ENCODE results near the gene OLFML2A. TPM values are rescaled to one million over a fixed set of nuclear protein-coding genes. Genes with fewer than 3 reads are reported as not detected.

OLFML2A gene
- total and polyA plus RNA-seq, 2 of the 4 experiments (the other 2 are of a cell fraction): 2.0 to 5.9 TPM

DNA sequence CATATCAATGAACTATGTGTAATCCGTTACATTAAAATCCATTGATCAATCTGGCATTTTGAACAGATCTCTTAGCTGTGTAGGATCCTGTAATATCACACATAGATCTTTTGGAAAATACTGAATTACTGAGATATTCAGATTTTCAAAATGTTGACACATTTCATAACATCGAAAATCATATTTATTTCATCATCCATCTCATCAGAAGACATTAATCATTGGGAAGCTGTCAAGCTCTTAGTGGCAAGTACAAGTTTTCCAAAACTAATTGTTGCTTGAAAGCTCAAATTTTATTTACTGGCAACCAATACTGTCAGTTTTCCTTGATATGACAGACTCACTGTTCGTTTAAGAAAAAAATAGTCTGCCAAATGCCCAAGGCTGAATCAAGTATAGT, 14.3 kb upstream of the OLFML2A start:
- CTCF ChIA-PET: no interaction called here
- Histone ChIP-seq H2BK20ac (ENCODE audit: low read depth, low read length) (no peak overlapping the region), H3K4me3 (ENCODE audit: insufficient read depth, low read depth, low read length) (no peak overlapping the region), H4K5ac (ENCODE audit: low read depth, low read length) (no peak overlapping the region), H2AFZ (replicated peaks; ENCODE audit: low read length, poor library complexity) (no peak overlapping the region), H4K8ac (ENCODE audit: low read depth in 2 of 2, low read length in 2 of 2) (no peak overlapping the region), H3K79me1 (ENCODE audit: low read depth in 1 of 2, low read length in 2 of 2) (no peaks in the 10 kb centered on the region), H2BK15ac (ENCODE audit: low read depth, low read length) (no peak overlapping the region), H3K9ac (ENCODE audit: low read depth, low read length) (no peak overlapping the region), H2BK120ac (ENCODE audit: low read depth, low read length) (no peak overlapping the region), H3K27ac (ENCODE audit: insufficient read depth, low read length) (no peak overlapping the region), H3K4ac (ENCODE audit: low read depth, low read length) (no peak overlapping the region), H4K20me1 (ENCODE audit: insufficient read depth, low read length) (no peaks in the 10 kb centered on the region), H3K27me3 (ENCODE audit: control insufficient read depth, insufficient read depth, low read length) (peaks cover 70% of the 10 kb centered on the region), H3K4me2 (ENCODE audit: low read depth, low read length) (no peak overlapping the region), H3K9me1 (ENCODE audit: insufficient read depth, low read length) (no peaks in the 10 kb centered on the region), H4K91ac (ENCODE audit: insufficient read depth, low read depth, low read length) (no peak overlapping the region), H3K14ac (replicated peaks; ENCODE audit: low read depth, low read length) (no peak overlapping the region), H3K9me3 (ENCODE audit: control insufficient read depth, insufficient read depth, low read length) (no peaks in the 10 kb centered on the region), H2AK9ac (replicated peaks; ENCODE audit: low read depth, low read length, poor library complexity) (no peak overlapping the region), H3K23ac (ENCODE audit: low read depth, low read length) (no peak overlapping the region), H3K36me3 (ENCODE audit: control insufficient read depth, insufficient read depth, low read length) (no peaks in the 10 kb centered on the region), H2BK5ac (ENCODE audit: low read depth, low read length, poor library complexity, severe bottlenecking) (no peak overlapping the region), H2AK5ac (ENCODE audit: low read depth, low read length) (no peak overlapping the region), H3K4me1 (ENCODE audit: control insufficient read depth, insufficient read depth, low read length) (peaks cover 1% of the 10 kb centered on the region; the same call in 1 of the 2 replicates), H3K18ac (ENCODE audit: low read depth, low read length) (no peak overlapping the region), H3K56ac (ENCODE audit: extremely low read depth, insufficient read depth, low read length) (no peak overlapping the region)
- no peak for DNase-seq
- TF ChIP-seq CEBPB (IDR thresholded peaks at IDR 0.05; ENCODE audit: low read depth, low read length) (no peak), RAD21 (IDR thresholded peaks at IDR 0.05; ENCODE audit: low read length) (no peak), MXI1 (IDR thresholded peaks at IDR 0.05; ENCODE audit: borderline replicate concordance, low read depth, low read length) (no peak), MAZ (IDR thresholded peaks at IDR 0.05; ENCODE audit: borderline replicate concordance, low read depth, low read length) (no peak), SMC3 (IDR thresholded peaks at IDR 0.05; ENCODE audit: low read depth, low read length) (no peak), CHD1 (IDR thresholded peaks at IDR 0.05; ENCODE audit: low read depth, low read length) (no peak), RCOR1 (IDR thresholded peaks at IDR 0.05; ENCODE audit: insufficient replicate concordance, low read length) (no peak), ELK1 (IDR thresholded peaks at IDR 0.05; ENCODE audit: borderline replicate concordance, low read depth, low read length) (no peak), RFX5 (IDR thresholded peaks at IDR 0.05; ENCODE audit: low read depth, low read length) (no peak), BHLHE40 (IDR thresholded peaks at IDR 0.05; ENCODE audit: low read depth, low read length) (no peak), USF2 (IDR thresholded peaks at IDR 0.05; ENCODE audit: low read depth, low read length) (no peak), POLR2A (IDR thresholded peaks at IDR 0.05; ENCODE audit: low read depth, low read length) (no peak), NFE2L2 (IDR thresholded peaks at IDR 0.05; ENCODE audit: low read depth, low read length) (no peak), FOS (IDR thresholded peaks at IDR 0.05; ENCODE audit: low read depth, low read length) (no peak), MAFK (IDR thresholded peaks at IDR 0.05; ENCODE audit: low read depth, low read length) (no peak)
- TF ChIP-seq, protein P1, sequence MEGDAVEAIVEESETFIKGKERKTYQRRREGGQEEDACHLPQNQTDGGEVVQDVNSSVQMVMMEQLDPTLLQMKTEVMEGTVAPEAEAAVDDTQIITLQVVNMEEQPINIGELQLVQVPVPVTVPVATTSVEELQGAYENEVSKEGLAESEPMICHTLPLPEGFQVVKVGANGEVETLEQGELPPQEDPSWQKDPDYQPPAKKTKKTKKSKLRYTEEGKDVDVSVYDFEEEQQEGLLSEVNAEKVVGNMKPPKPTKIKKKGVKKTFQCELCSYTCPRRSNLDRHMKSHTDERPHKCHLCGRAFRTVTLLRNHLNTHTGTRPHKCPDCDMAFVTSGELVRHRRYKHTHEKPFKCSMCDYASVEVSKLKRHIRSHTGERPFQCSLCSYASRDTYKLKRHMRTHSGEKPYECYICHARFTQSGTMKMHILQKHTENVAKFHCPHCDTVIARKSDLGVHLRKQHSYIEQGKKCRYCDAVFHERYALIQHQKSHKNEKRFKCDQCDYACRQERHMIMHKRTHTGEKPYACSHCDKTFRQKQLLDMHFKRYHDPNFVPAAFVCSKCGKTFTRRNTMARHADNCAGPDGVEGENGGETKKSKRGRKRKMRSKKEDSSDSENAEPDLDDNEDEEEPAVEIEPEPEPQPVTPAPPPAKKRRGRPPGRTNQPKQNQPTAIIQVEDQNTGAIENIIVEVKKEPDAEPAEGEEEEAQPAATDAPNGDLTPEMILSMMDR (conservative IDR thresholded peaks at IDR 0.05; ENCODE audit: low read depth, low read length): no peak
- no TSS peak for BruUV-seq (replicated peaks)
- POLR2A ChIA-PET (ENCODE audit: unreplicated experiment): no interaction called here
- in situ Hi-C loops (cut with MboI; ENCODE audit: low sequenced_read_pairs) (no loop called here), dilution Hi-C loops (cut with HindIII; ENCODE audit: low sequenced_read_pairs, unreplicated experiment) (no loop called here), intact Hi-C loops (cut with micrococcal nuclease) (no loop called here)
- no CpG with 5 or more reads among the region's 3 CpGs for WGBS, 2 experiments (ENCODE audit: extremely low coverage in 2 of 2, insufficient read length in 1 of 2)
- no peak for ATAC-seq (ENCODE audit: low read depth)
